KBM-7 (cell line): ENCODE data around the gene PHLDB3.
A peak's percentile ranks its signal among the peaks of the same experiment; 100 is the strongest.

Source experiments
- DNase-seq: peaks from one replicate; pipeline ENCODE4 v3.0.0-alpha.2; 2015
- in situ Hi-C: fragments of 300-500 bp; cut with MboI; formaldehyde crosslinking; loops from 2 replicates; pipeline ENCODE4 v1.14.3; 2020; ENCODE audit warnings: low sequenced_read_pairs, low pct_unique_long_range_greater_than_20kb, mixed read lengths

The PHLDB3 gene

GRCh38 chr19:43478323-43478722 is 26.2 kb downstream of the PHLDB3 start:
- DNase-seq = no peak
- in situ Hi-C loops = no loop called here

DNA sequence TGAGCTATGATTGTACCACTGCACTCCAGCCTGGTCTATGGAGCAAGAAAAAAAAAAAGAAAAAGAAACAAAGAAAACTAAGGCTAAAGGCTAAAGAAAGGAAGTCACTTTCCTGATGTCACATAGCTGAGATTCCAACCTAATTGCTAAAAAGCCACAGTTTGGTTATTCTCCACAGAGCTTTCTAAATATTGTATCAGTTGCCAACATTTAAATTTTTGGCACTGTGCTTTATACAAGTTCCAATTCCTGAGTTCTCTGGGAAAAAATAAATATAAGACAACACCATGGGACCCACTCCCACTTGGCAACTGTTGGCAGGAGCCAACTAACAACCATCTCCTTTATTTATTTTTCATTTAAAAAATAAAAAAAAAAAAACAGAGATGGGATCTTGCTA is 27.9 kb downstream of the PHLDB3 start:
- in situ Hi-C loops = no loop called here

DNA sequence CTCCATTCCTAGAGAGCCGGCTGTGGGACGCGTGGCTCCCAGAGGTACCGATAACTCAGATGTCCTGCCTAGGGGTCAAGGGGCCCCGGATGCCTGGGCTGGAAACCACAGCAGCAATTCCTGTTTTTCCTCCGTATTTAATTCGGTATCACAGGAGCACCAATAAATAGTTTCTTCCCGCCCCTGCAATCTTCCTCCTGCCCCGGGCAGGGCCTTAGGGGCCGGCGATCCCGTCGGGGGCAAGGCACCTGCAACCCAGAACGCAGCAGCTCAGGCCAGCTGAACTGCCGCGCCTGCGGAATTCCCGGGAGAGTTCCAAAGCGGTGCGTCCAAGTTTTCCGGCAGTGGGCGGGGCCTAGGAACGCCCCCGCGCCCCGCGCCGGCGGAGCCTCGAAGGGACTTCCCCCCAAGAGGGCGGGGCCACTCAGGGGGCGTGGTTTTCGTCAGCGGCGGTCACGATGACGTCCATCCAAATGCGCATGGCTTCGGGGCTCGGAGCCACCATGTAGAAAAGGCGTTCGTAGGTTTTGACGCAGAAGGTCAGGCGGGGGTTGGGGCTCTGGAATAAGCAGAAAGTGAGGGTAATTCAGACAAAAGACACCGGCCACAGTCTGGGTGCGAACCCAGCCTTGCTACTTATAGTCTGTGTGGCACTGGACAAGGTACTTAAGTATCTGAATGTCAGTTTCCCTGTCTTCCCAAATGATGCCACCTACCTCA is 29.4 kb downstream of the PHLDB3 start:
- no peak for DNase-seq

More for the DNA sequence above, 27.9 kb downstream of the PHLDB3 start:
- DNase-seq = no peak

GRCh38 chr19:43474487-43474886 is 30.1 kb downstream of the PHLDB3 start:
- DNase-seq = no peak
- in situ Hi-C loops = no loop called here

More for the DNA sequence above, 29.4 kb downstream of the PHLDB3 start:
- in situ Hi-C loops = no loop called here

DNA sequence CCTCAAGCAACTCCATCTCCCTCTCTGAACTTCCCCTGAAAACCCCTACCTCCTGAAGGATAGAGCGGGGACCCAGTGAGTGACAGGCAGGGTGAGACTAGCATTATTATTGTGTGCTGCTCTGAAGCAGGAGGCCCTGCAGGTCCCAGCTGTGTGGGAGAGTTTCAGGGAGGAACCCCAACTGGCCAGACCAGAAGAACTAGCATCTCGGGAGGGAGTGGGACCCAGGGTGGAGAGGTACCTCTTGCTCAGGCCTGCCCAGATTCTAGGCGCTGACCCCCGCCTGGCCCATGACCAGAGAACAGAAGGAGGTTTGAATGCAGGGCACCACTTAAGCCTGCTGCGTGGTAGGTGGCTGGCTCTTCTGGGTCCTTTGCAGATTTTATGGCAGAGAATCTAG is 33.5 kb downstream of the PHLDB3 start:
- in situ Hi-C loops = no loop called here

GRCh38 chr19:43470288-43470687 is 34.3 kb downstream of the PHLDB3 start:
- in situ Hi-C loops = no loop called here
- DNase-seq = no peak

More for the DNA sequence above, 33.5 kb downstream of the PHLDB3 start:
- no peak for DNase-seq

DNA sequence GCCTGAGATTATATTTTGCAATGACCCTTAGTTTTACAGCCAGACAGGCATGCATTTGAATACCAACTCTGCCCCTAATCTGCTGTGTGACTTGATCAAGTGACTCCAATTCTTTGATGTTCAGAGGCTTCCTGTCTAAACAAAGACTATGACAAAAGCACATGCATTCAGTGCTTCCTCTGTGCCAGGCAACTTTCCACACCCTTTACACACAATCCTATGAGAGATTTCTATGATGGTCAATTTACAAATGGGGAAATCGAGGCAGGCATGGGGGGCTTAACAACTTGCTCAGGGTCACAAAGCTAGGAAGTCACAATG is 35.4 kb downstream of the PHLDB3 start:
- DNase-seq = no peak
- in situ Hi-C loops = no loop called here

- in situ Hi-C loops = no loop called here
- DNase-seq = no peak
Measured at GRCh38 chr19:43468354-43469159, 36.0 kb downstream of the PHLDB3 start.

DNA sequence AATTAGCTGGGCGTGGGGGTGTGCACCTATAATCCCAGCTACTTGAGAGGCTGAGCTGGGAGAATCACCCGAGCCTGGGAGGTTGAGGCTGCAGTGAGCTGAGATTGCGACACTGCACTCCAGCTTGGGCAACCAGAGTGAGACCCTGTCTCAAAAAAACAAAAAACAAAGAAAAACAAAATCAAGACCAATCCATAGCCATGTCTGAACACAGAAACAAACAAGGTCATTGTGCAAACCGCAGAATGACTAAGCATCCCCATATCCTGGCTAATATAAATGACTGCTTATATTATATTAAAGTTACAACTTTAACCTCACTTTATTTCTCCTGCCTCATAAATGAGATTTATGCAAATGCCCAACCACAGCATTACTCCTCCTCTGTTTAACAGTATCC is 36.8 kb downstream of the PHLDB3 start:
- no peak for DNase-seq
- in situ Hi-C loops = no loop called here

GRCh38 chr19:43467276-43467675 is 37.3 kb downstream of the PHLDB3 start:
- DNase-seq = no peak
- in situ Hi-C loops = no loop called here

GRCh38 chr19:43466793-43467192 is 37.8 kb downstream of the PHLDB3 start:
- in situ Hi-C loops = no loop called here
- no peak for DNase-seq

DNA sequence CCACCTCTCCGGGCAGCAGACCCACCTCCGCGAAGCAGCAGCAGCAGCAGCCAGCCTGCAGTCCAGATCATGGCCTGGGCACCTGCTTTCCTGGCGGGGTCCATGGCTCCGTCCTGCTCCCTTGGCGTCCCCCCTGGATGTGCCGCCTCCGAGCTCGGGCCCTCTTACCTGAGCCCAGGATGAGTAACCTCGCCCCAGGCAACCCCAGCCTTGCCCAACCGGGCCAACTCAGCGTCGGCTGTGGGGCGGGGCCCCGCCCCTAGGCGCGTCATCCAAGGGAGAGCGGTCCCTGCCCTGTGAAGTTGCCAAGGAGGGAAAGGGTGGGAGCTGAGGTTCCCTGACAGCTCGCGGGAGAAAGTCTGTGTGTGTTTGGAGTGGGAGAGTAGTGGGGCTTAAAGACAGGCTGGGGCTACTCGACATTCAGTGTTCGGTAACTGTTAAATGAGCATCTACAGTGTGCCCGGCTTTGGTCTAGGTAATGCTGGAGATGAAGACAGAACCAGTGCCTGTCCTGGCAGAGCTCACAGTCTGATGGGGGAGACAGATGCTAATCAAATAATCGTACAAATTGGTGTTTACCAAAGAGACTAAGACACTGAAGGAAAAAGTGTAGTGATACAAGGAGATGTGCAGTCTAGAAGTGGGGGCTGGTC is 39.0 kb downstream of the PHLDB3 start, which contains the start of gene LYPD3:
Gene LYPD3 (minus strand): TSS at position 141 of the 653 bp plus-strand sequence. CDS start 37 bp downstream, at position 104.
- in situ Hi-C loops = no loop called here
- no peak for DNase-seq

- in situ Hi-C loops = no loop called here
- DNase-seq = no peak
Measured at GRCh38 chr19:43464134-43464775, 40.3 kb downstream of the PHLDB3 start.

DNA sequence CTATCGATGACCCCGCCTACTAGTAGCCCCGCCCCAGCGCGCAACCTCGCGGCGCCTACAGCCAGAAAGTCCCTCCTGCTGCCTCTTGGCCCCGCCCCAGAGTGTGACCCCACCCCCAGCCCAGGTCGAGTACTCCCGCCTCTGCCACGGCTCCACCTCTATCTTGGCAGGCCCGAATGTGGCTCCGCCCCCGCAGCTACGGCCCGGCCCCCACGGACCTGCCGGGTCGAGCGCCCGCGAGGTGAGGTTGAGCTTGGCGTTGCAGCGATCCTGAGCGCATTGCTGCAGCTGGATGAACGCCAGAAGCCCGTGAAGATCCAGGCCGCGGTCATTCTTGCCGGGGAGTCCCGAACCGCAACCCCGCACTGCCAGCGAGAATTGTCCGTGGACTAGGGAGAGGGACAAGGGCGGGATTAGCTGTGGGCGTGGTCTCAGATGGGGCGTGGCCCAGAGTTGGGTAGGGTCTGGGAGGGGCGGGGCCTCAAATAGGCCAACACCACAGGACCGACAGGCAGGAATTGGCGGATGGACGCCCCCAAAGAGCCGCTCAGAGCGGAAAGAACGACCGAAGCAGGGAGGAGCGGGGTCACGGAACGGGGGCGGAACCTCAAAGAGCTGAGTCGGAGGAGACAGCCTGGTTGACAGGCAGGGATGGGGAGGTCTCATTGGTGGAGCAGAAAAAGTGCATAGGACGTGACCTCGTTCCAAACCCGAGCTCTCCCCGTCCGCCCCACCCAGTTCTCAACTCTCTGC is 41.0 kb downstream of the PHLDB3 start:
- in situ Hi-C loops = no loop called here

DNA sequence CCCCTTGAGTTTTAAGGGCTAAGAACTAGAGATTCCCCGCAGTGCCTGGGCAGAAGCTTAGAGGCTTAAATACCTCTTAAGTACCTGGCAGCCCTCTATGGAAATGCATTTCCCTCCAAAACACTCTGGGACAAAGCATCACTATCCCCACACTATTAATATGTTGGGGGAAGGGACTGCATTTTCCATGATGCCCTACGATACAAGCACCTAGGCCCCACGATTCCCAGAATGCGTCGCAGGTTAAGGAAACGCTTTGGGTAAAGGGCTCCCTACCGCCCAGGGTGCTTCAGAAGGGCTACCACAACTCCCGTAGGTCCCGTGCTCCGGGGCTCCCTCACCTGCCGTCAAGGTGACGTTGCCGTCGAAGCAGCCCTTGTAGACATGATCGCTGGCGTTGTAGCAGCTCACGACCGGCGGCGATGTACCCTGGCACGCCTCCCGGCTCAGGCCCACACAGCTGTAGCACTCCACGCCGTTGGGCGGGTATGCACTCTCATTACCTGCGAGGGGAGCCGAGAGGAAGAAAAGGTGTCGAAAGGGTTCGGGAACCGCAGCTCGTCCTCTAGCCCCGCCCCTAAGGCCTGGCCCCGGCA is 41.7 kb downstream of the PHLDB3 start:
- DNase-seq = no peak
- in situ Hi-C loops = no loop called here

More for the DNA sequence above, 41.0 kb downstream of the PHLDB3 start:
- DNase-seq = peak; percentile 95

DNA sequence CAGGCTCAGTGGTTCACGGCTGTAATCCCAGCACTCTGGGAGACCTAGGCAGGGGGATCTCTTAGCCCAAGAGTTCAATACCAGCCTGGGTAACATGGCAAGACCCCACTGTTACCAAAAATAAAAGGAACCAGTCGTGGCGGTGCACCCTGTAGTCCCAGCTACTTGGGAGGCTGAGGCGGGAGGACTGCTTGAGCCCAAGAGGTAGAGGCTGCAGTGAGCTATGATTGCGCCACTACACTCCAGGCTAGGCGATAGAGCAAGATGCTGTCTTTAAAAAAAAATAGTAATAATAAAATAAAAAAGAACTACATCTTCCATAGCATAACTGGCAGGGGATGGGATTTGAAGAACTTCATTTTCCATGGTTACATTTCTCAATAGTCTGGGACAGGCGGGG is 42.2 kb downstream of the PHLDB3 start:
- in situ Hi-C loops = no loop called here
- no peak for DNase-seq

DNA sequence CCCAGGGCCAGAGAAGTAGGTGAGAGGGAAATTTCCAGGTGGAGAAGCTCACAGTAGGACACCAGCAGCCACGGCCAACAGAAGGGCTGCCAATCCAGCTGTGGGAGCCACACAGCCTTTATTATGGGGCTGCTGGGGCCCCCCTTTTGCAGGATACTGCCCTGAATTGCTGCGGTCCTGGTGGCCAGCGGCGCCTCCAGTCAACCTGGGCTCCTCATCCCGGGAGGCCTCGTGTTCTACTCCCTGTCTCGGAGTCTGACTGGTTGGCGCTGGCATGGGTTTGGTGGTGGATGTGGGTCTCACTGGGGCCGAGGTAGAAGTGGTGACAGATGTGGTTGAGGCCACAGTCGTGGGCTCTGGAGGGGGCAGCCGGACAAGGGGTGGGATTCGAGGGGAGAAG is 43.2 kb downstream of the PHLDB3 start:
- in situ Hi-C loops = no loop called here
- DNase-seq = no peak

DNA sequence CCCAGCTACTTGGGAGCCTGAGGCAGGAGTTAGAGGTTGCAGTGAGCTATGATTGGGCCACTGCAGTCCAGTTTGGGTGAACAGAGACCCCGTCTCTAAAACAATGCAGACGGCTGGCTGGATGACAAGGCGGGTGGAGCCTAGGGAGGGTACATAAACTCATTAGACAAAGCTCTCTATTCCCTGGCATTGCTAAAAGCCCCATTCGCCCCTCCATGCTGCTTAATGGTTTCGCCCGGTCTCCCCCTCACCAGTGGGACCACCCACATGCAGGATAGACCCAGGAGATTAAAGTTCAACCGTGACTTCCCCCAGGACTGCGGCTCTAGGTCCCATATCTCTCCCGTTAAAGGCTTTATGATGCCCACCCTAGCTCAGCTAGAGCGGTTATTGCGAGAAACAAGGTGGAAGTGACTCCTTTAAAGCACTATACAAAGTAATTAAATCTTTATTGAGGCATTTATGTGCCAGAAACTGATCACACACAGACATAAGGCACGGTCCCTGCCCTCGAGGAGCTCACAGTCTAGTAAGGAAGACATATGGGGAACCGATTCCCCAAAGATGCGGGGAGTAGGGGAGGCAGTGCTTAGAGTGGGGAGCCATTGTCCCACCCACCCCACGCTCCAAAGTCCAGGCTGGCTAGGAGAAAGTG is 44.1 kb downstream of the PHLDB3 start:
- DNase-seq = no peak
- in situ Hi-C loops = no loop called here
